Endothelial cell of umbilical vein (primary cell): ENCODE data around the gene ATXN10. TPM values are rescaled to one million over a fixed set of nuclear protein-coding genes. Genes with fewer than 3 reads are reported as not detected.

Source experiments
- BruUV-seq: library from RNA; stranded (reverse); fragments of 400-500 nt; replicated peaks from 2 replicates; lab custom pipeline; 2021; lab: Mats Ljungman, UMichigan
- CTCF ChIA-PET: fragments of 300-600, 350-600 bp; sonication (Branson Sonifier 250); formaldehyde crosslinking; loops from one replicate; lab custom pipeline; 2021; ENCODE audit warnings: antibody characterized with exemption, inconsistent platforms; lab: Charles Lee
- POLR2A ChIA-PET: fragments of 300-600, 350-600 bp; sonication (Branson Sonifier 250); formaldehyde crosslinking; loops from one replicate; lab custom pipeline; 2021; ENCODE audit warnings: antibody characterized with exemption, inconsistent platforms; lab: Charles Lee
- DNase-seq: peaks from one replicate; pipeline ENCODE4 v3.0.0-alpha.2; 2011; ENCODE audit warnings: low read depth, low spot score
- FAIRE-seq: peaks from 2 replicates; lab custom pipeline; 2011; peaks lifted over from hg19 to GRCh38; lab: Jason Lieb, UNC
- H2AFZ ChIP-seq: 2 replicates; pipeline ENCODE4 v1.6.0; 2012; ENCODE audit warnings: low read depth, low read length, control low read depth, inconsistent platforms
- H3K27ac ChIP-seq: 2 replicates; pipeline ENCODE4 v1.5.1; 2011; ENCODE audit warnings: low read depth, mild to moderate bottlenecking, control low read depth, low read length, moderate library complexity; ENCODE audit not compliant: insufficient read depth
- H3K27me3 ChIP-seq, 2 experiments: 2 replicates each; pipeline versions ENCODE4 v1.6.0 to v1.6.1; 2011; ENCODE audit warnings: low read length in 2 of 2, mixed read lengths in 1 of 2; ENCODE audit not compliant: control insufficient read depth in 2 of 2, insufficient read depth in 2 of 2
- H3K36me3 ChIP-seq, 2 experiments: 2 replicates in 1 of 2; 3 replicates in 1 of 2; pipeline ENCODE4 v1.5.1; 2011; ENCODE audit warnings: low read length in 2 of 2, mild to moderate bottlenecking in 1 of 2, moderate library complexity in 1 of 2; ENCODE audit not compliant: control insufficient read depth in 2 of 2, insufficient read depth in 2 of 2; ENCODE audit errors: extremely low read depth in 1 of 2
- H3K4me1 ChIP-seq: 3 replicates; pipeline ENCODE4 v1.5.1; 2011; ENCODE audit warnings: mild to moderate bottlenecking, low read length; ENCODE audit not compliant: control insufficient read depth, insufficient read depth; ENCODE audit errors: extremely low read depth
- H3K4me2 ChIP-seq: 2 replicates; pipeline ENCODE4 v1.6.1; 2011; ENCODE audit warnings: low read length, control low read depth, mixed read lengths; ENCODE audit not compliant: insufficient read depth
- H3K4me3 ChIP-seq, 3 experiments: fragments of 200-600 bp in 1 of 3; sonication (generic), shearing (Covaris generic) in 1 of 3; replicated peaks in 1 of 3; 2 replicates each; pipeline ENCODE4 v1.5.1; 2011 to 2016; ENCODE audit warnings: control low read depth in 3 of 3, low read length in 3 of 3, mild to moderate bottlenecking in 2 of 3, inconsistent platforms in 1 of 3, low read depth in 1 of 3, moderate library complexity in 1 of 3; ENCODE audit not compliant: insufficient read depth in 1 of 3
- H3K79me2 ChIP-seq: 2 replicates; pipeline ENCODE4 v1.6.0; 2012; ENCODE audit warnings: low read length, inconsistent platforms; ENCODE audit not compliant: control insufficient read depth, insufficient read depth
- H3K9ac ChIP-seq: replicated peaks from 2 replicates; pipeline ENCODE3; 2011; ENCODE audit warnings: low read length, control low read depth; ENCODE audit not compliant: insufficient read depth; ENCODE audit errors: extremely low read depth
- H3K9me1 ChIP-seq: replicated peaks from 3 replicates; pipeline ENCODE4 v1.6.0; 2011; ENCODE audit warnings: mild to moderate bottlenecking, low read length; ENCODE audit not compliant: control insufficient read depth, insufficient read depth; ENCODE audit errors: extremely low read depth
- H3K9me3 ChIP-seq: replicated peaks from 2 replicates; pipeline ENCODE4 v1.5.1; 2012; ENCODE audit warnings: low read length, inconsistent platforms; ENCODE audit not compliant: control insufficient read depth, insufficient read depth
- H4K20me1 ChIP-seq: replicated peaks from 2 replicates; pipeline ENCODE3; 2011; ENCODE audit warnings: mild to moderate bottlenecking, low read length; ENCODE audit not compliant: control insufficient read depth, insufficient read depth; ENCODE audit errors: extremely low read depth
- EZH2 ChIP-seq: IDR thresholded peaks from 2 replicates; pipeline ENCODE4 v1.6.1; 2012; ENCODE audit warnings: borderline replicate concordance, low read depth, mild to moderate bottlenecking, moderate library complexity, low read length, inconsistent platforms; ENCODE audit not compliant: severe bottlenecking
- FOS ChIP-seq: IDR thresholded peaks from 2 replicates; pipeline ENCODE4 v1.6.1; 2011; ENCODE audit warnings: mild to moderate bottlenecking, low read length, moderate library complexity, borderline replicate concordance; ENCODE audit not compliant: insufficient read depth
- GATA2 ChIP-seq: IDR thresholded peaks from 2 replicates; pipeline ENCODE4 v1.7.0; 2011; ENCODE audit warnings: low read depth, mild to moderate bottlenecking, moderate library complexity, mixed read lengths, low read length; ENCODE audit not compliant: insufficient read length, insufficient read depth
- JUN ChIP-seq: IDR thresholded peaks from 2 replicates; pipeline ENCODE4 v1.6.1; 2011; ENCODE audit warnings: borderline replicate concordance, low read depth; ENCODE audit not compliant: insufficient read length, insufficient read depth
- MYC ChIP-seq: IDR thresholded peaks from one replicate; pipeline ENCODE4 v1.6.1; 2011; ENCODE audit warnings: mild to moderate bottlenecking, low read depth, low read length
- POLR2A ChIP-seq: IDR thresholded peaks from 2 replicates; pipeline ENCODE4 v1.6.1; 2012; ENCODE audit warnings: low read depth, mild to moderate bottlenecking, control low read depth, low read length
- POLR2AphosphoS5 ChIP-seq: IDR thresholded peaks from 2 replicates; pipeline ENCODE4 v1.6.1; 2012; ENCODE audit warnings: low read depth, mild to moderate bottlenecking, control low read depth, low read length, moderate library complexity; ENCODE audit not compliant: insufficient read depth
- dilution Hi-C: fragments of 300-500 bp; cut with MboI; formaldehyde crosslinking; loops from one replicate; pipeline ENCODE4 v1.15.0; 2019; ENCODE audit warnings: low sequenced_read_pairs; ENCODE audit not compliant: extremely low pct_ligation_motif_present
- intact Hi-C: fragments of 100-400 bp; cut with micrococcal nuclease; formaldehyde crosslinking; loops from one replicate; pipeline ENCODE4 v1.10.0; 2022
- polyA plus RNA-seq, 4 experiments: library from polyadenylated mRNA; depleted of rRNA in 3 of 4; stranded (reverse) in 3 of 4; unstranded in 1 of 4; fragments of >200 nt; gene quantifications; 2 replicates each; pipeline versions ENCODE4 v1.2.1 to v1.2.3, GENCODE V29; 2011 to 2012; ENCODE audit warnings: missing spikeins in 1 of 4
- total RNA-seq: library from RNA; stranded (reverse); gene quantifications from 2 replicates; pipeline ENCODE4 v1.2.3, GENCODE V29; 2021
- TF ChIP-seq, protein P1 (sequence below): IDR thresholded peaks from 2 replicates; pipeline ENCODE4 v1.6.1; 2011; ENCODE audit not compliant: insufficient read depth, insufficient read length
- TF ChIP-seq, protein P2 (sequence below), 2 donors: IDR thresholded peaks; 1 replicate in 1 of 2; 2 replicates in 1 of 2; pipeline ENCODE4 v1.5.1; 2011; ENCODE audit warnings: low read length in 2 of 2, mild to moderate bottlenecking in 2 of 2, moderate library complexity in 2 of 2, control low read depth in 1 of 2, inconsistent platforms in 1 of 2, low read depth in 1 of 2; ENCODE audit not compliant: insufficient read depth in 1 of 2; ENCODE audit errors: extremely low read depth in 1 of 2

ATXN10 gene
- total and polyA plus RNA-seq, 2 donors (not counting 3 experiments of a cell fraction or from before 2014, with no cell fraction given): 73.2 to 91.9 TPM

DNA sequence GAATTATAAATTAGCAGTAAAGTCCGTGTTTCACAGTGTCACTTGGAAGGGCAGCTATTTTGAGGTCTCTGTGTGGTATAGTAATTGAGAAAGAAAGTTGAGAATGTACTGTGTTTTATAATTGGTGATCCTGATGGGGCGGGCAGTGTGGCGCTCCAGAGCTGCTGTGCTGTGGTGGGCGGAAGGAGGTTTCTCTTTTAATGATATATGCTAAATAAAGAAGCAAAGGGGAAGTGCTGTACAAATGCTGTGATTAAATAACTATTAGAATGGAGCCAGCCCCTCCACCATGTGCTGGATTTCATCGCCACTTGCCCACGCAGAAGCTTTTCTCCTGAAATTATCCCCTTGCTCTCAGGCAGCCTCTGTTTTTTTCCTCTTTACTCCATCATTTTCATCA is 24.6 kb downstream of the ATXN10 start:
- peaks cover 24% of the 10 kb centered on the region for H4K20me1 ChIP-seq
- H3K9me3 ChIP-seq: no peaks in the 10 kb centered on the region
- ChIA-PET CTCF (no interaction called here), POLR2A (no interaction called here)
- DNase-seq: no peak
- H3K79me2 ChIP-seq: peaks cover 5% of the 10 kb centered on the region
- FAIRE-seq: no peak
- H2AFZ ChIP-seq: no peak overlapping the region
- no peak overlapping the region for H3K4me2 ChIP-seq
- no peak overlapping the region for H3K4me3 ChIP-seq
- dilution Hi-C loops (no loop called here), intact Hi-C loops (no loop called here)
- peaks cover 4 to 7% of the 10 kb centered on the region in 2 experiments for H3K36me3 ChIP-seq
- H3K27ac ChIP-seq: no peak overlapping the region
- no peak overlapping the region for H3K9ac ChIP-seq
- H3K4me1 ChIP-seq: peaks cover 15% of the 10 kb centered on the region
- no TSS peak for BruUV-seq
- H3K9me1 ChIP-seq: peaks cover 3% of the 10 kb centered on the region
- H3K27me3 ChIP-seq: no peaks in the 10 kb centered on the region
- TF ChIP-seq, protein P1, sequence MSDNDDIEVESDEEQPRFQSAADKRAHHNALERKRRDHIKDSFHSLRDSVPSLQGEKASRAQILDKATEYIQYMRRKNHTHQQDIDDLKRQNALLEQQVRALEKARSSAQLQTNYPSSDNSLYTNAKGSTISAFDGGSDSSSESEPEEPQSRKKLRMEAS: no peak
- TF ChIP-seq MYC (no peak), FOS (no peak), POLR2A (no peak), GATA2 (no peak), POLR2AphosphoS5 (no peak), JUN (no peak), EZH2 (no peak)
- TF ChIP-seq, protein P2, sequence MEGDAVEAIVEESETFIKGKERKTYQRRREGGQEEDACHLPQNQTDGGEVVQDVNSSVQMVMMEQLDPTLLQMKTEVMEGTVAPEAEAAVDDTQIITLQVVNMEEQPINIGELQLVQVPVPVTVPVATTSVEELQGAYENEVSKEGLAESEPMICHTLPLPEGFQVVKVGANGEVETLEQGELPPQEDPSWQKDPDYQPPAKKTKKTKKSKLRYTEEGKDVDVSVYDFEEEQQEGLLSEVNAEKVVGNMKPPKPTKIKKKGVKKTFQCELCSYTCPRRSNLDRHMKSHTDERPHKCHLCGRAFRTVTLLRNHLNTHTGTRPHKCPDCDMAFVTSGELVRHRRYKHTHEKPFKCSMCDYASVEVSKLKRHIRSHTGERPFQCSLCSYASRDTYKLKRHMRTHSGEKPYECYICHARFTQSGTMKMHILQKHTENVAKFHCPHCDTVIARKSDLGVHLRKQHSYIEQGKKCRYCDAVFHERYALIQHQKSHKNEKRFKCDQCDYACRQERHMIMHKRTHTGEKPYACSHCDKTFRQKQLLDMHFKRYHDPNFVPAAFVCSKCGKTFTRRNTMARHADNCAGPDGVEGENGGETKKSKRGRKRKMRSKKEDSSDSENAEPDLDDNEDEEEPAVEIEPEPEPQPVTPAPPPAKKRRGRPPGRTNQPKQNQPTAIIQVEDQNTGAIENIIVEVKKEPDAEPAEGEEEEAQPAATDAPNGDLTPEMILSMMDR (IDR thresholded peaks at IDR 0.05; ENCODE audit: extremely low read depth in 1 of 2, insufficient read depth in 1 of 2, low read depth in 1 of 2, low read length in 2 of 2): no peak
